ENCODE data around the gene FAIM2.

The FAIM2 gene

GRCh38 chr12:49824895-49825294 is 78.8 kb downstream of the FAIM2 start:
- no peak for DNase-seq (ENCODE audit: low read depth)
- no peak overlapping the region for H3K4me3 ChIP-seq (ENCODE audit: low read depth, low read length)
- TF ChIP-seq, protein P1, sequence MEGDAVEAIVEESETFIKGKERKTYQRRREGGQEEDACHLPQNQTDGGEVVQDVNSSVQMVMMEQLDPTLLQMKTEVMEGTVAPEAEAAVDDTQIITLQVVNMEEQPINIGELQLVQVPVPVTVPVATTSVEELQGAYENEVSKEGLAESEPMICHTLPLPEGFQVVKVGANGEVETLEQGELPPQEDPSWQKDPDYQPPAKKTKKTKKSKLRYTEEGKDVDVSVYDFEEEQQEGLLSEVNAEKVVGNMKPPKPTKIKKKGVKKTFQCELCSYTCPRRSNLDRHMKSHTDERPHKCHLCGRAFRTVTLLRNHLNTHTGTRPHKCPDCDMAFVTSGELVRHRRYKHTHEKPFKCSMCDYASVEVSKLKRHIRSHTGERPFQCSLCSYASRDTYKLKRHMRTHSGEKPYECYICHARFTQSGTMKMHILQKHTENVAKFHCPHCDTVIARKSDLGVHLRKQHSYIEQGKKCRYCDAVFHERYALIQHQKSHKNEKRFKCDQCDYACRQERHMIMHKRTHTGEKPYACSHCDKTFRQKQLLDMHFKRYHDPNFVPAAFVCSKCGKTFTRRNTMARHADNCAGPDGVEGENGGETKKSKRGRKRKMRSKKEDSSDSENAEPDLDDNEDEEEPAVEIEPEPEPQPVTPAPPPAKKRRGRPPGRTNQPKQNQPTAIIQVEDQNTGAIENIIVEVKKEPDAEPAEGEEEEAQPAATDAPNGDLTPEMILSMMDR (IDR thresholded peaks at IDR 0.05; ENCODE audit: control insufficient read depth, extremely low read depth, insufficient read depth), result no peak

DNA sequence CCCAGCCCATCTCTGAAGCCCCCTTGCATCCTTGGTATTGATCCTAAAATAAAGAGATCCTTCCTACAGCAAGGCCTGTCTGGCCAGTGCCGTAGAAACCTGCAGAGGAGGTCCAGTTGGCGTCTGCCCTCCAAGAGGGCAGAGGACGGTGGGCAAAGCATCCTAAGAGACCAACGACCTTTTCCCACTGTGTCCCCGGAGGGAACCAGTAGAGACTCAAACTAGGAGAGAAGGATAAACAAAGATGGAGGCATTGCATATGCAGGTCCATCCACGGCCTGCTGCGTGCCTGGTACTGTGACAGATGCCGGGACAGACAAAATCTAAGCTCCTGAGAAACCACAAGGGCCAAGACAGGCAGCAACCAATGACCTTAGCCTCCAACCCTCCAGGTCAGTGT is 79.3 kb downstream of the FAIM2 start:
- DNase-seq (ENCODE audit: low read depth), result no peak
- TF ChIP-seq, protein P1 (IDR thresholded peaks at IDR 0.05; ENCODE audit: control insufficient read depth, extremely low read depth, insufficient read depth), result no peak
- H3K4me3 ChIP-seq (ENCODE audit: low read depth, low read length), result no peak overlapping the region

- DNase-seq (ENCODE audit: low read depth), result no peak
- TF ChIP-seq, protein P1 (IDR thresholded peaks at IDR 0.05; ENCODE audit: control insufficient read depth, extremely low read depth, insufficient read depth), result no peak
- no peak overlapping the region for H3K4me3 ChIP-seq (ENCODE audit: low read depth, low read length)
Measured at GRCh38 chr12:49823951-49824350, 79.7 kb downstream of the FAIM2 start.

GRCh38 chr12:49823350-49823749 is 80.3 kb downstream of the FAIM2 start:
- H3K4me3 ChIP-seq (ENCODE audit: low read depth, low read length), result no peak overlapping the region
- DNase-seq (ENCODE audit: low read depth), result no peak
- TF ChIP-seq, protein P1 (IDR thresholded peaks at IDR 0.05; ENCODE audit: control insufficient read depth, extremely low read depth, insufficient read depth), result no peak

- TF ChIP-seq, protein P1 (IDR thresholded peaks at IDR 0.05; ENCODE audit: control insufficient read depth, extremely low read depth, insufficient read depth), result no peak
- no peak for DNase-seq (ENCODE audit: low read depth)
- no peak overlapping the region for H3K4me3 ChIP-seq (ENCODE audit: low read depth, low read length)
Measured at GRCh38 chr12:49821373-49822287, 82.1 kb downstream of the FAIM2 start.

DNA sequence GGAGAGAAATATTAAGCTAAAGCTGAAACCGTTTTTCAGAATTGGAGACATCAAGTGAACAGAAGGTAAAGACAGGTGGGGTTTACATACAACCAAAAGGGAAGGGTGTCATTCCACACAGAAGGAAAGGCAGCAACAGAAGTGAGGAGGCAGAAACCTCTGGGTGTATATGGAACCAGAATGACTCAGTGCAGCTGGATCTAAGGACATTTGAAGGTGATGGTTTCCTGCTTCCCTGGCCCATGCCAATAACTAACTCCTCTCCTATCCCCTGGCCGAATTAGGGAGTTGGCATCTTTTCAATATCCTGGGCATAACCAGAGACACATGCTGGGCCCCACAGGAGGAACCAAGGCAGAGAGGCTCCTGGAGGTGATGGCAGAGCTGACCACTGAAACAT is 83.9 kb downstream of the FAIM2 start:
- TF ChIP-seq, protein P1 (IDR thresholded peaks at IDR 0.05; ENCODE audit: control insufficient read depth, extremely low read depth, insufficient read depth), result no peak
- no peak for DNase-seq (ENCODE audit: low read depth)

More for the DNA sequence above, 83.9 kb downstream of the FAIM2 start:
- H3K4me3 ChIP-seq (ENCODE audit: low read depth, low read length), result no peak overlapping the region
